ENCODE results near the gene CDH4.

GRCh38 chr20:61534346-61534745, 282.3 kb downstream of the CDH4 start:
- TF ChIP-seq EZH2 (IDR thresholded peaks at IDR 0.05) (no peak), CTCF (IDR thresholded peaks at IDR 0.05) (no peak)

Measured in neural progenitor cell (in vitro differentiated cells).